HG02970 (cell line): ENCODE data around the gene PGR.

ENCODE experiments used
- ATAC-seq: cut with Tn5 transposase; IDR thresholded peaks from one replicate; pipeline ENCODE4 v1.9.1; 2021; ENCODE audit warnings: mild to moderate bottlenecking, moderate library complexity, moderate number of reproducible peaks; ENCODE audit not compliant: unreplicated experiment, low FRiP score

The PGR gene

DNA sequence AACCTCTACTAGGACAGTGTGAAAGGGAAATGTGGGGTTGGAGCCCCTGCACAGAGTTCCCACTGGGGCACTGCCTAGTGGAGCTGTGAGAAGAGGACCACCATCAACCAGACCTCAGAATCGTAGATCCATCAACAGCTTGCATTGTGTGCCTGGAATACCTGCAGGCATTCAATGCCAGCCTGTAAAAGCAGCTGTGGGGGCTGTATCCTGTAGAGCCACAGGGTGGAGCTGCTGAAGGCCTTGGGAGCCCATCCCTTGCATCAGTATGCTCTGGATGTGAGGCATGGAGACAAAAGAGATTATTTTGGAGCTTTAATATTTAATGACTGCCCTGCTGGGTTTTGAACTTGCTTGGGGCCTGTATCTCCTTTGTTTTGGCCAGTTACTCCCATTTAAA lies 46.3 kb downstream of the PGR start:
- no peak for ATAC-seq

DNA sequence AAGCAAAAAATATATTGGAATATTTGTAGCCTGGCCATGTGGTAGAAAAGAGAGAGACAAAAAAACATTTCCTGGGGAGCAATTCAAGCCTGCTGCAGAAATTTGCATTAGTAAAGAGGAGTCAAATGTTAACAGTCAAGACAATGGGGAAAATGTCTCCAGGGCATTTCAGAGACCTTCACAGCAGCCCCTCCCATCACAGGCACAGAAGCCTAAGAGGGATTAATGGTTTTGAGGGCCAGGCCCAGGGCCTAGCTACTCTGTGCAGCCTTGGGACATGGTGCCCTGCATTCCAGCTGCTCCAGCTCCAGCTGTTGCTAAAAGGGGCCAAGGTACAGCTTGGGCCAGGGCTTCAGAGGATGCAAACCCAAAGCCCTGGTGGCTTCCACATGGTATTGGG lies 46.8 kb downstream of the PGR start:
- ATAC-seq = no peak

DNA sequence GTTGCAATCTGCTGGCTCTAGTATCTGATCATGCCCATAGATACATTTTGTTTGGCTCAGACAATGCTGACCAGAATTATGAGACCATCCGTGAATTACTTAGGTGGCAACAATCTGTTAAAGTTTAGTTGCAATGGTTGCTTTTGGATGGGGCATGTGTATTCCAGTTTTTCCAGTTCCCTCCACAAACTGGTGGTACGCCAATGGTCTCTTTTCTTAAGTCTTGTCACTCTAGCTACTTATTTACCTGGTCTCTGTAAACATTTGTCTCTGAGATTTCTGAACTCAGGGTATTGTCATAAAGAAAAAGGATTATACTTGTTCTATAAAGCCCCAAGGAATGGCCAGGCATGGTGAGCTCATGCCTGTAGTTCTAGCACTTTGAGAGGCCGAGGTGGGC lies 65.9 kb downstream of the PGR start:
- ATAC-seq = no peak

DNA sequence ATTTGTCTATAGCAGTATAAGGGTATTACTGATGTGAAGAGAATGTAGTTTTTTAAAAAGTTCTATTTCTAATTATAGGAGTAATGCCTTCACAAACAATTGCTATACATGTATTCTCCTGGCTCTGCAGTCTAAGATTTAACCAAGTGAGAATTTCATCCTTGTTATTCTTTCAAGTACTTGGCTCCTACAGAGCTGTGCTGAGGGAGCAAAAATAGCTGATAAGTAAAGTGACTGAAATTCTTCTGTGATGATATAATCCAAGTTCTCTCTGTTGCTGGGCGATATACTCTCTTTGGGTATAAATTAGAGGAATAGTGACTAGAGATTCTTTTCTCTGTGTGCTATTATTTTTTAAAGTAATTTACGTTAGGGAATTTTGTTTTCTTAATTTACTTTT lies 68.0 kb downstream of the PGR start:
- ATAC-seq = no peak

DNA sequence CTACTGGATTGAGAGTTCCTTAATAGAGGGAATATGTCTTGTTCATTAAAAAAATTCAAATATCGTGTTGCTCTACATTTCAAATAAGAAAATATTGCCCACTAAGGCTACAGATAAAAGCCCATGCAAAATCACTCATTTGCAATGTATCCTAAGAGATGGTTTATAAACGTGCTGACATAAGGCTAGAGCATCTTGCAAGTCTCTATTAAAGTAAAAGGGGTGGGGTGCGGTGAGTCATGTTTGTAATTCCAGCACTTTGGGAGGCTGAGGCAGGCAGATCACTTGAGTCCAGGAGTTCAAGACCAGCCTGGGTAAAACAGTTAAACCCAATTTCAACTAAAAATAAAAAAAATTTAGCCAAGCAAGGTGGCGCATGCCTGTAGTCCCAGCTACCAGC lies 70.3 kb downstream of the PGR start:
- ATAC-seq = no peak

DNA sequence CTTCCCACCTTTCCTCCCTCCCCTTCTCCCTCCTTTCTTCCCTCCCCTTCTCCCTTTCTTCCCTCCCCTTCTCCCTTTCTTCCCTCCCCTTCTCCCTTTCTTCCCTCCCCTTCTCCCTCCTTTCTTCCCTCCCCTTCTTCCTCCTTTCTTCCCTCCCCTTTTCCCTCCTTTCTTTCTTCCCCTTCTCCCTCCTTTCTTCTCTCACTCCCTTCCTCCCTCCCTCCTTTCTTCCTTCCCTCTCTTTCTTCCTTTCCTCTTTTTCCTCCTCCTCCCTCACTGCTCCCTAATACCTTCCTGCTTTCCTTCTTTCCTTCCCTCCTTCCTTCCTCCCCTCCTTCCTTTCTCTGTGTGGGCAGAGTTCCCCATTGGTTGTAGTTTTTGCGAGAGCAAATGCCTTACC lies 76.1 kb downstream of the PGR start:
- ATAC-seq = no peak

DNA sequence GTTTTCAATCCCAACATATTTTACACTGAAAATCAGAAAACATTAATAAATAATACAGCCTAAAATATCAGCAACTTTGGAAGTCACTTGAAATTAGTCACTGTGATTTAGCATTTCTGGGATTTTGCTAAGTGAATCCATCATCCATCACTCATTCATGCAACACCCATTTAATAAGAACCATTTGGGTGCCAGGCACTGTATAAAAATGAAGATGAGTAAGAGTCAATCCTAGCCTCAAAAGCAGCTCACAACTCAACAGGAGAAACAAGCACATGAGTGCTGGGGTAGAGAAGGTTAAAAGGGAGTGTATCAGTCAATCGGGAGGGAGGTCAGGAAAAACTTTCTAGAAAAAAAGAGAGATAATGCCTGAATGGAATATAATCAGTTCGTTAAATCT lies 77.9 kb downstream of the PGR start:
- ATAC-seq = no peak

DNA sequence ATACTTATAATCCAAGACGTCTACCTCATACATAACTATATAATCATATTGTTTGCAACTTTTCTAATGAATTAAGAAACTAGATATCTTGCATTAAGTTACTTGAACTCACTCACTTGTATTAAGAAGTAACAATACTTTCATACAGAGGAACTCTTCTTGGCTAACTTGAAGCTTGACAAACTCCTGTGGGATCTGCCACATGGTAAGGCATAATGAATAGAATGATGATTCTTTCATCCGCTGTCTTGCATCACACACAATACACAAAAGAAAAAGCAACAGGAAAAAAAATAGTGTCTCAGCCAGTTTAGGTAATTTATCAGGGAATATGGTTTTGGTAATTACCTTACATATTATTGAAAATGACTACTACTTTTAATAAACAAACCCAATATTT lies 79.8 kb downstream of the PGR start:
- ATAC-seq = no peak

DNA sequence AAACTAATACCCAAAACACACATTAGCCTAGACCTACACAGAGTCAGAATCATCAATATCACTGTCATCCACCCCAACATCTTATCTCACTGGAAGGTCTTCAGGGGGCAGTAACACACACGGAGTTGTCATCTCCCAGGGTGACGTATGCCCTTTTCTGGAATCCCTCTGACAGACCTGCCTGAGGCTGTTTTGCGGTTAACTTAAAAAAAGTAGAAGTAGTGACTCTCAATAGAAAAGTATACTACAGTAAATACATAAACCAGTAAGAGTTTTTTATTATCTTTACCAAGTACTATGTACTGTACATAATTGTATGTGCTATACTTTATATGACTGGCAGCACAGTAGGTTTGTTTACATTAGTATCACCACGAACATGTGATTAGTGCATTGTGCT lies 80.5 kb downstream of the PGR start:
- ATAC-seq = no peak

DNA sequence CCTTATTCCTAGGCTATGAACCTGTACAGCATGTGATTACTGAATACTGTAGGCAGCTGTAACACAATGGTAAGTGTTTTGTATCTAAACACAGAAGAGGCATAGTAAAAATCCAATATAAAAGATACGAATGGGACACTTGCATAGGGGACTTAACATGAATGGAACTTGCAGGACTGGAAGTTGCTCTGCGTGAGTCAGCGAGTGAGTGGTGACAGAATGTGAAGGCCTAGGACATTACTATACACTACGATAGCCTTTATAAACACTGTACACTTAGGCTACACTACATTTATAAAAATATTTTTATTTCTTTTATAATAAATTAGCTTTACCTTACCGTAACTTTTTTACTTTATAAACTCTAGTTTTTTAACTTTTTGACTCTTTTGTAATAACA lies 81.1 kb downstream of the PGR start:
- ATAC-seq = no peak

DNA sequence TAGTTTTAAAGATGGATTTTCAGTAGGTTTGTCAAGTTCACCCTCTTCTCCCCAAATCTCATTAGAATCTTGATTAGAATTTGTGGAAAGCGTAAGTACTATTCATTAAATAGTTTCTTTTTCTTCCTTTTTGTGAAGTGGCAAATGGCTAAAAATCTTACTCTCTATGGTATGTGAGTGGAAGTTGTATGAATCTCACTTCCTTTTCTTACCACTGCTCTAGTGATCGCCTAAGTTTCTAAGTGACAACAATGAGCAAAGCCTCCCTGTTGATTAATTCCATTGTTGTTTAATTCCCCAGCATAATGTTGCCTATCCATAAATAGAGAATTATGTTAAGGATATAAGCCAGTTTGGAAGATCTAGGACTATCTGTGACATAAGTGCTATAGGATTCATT lies 82.7 kb downstream of the PGR start:
- ATAC-seq = no peak

DNA sequence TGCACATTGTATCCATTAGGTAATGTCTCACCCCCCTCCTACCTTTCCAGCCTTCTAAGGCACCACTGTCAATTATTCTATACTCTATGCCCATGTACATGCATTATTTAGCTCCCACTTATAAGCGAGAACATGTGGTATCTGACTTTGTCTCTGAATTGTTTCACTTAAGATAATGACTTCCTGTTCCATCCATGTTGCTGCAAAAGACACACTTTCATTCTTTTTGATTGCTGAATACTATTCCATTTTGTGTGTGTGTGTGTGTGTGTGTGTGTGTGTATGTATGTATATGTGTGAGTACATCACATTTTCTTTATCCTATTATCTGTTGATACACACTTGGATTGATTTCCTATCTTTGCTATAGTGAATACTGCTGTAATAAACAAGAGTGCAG lies 84.2 kb downstream of the PGR start:
- no peak for ATAC-seq

DNA sequence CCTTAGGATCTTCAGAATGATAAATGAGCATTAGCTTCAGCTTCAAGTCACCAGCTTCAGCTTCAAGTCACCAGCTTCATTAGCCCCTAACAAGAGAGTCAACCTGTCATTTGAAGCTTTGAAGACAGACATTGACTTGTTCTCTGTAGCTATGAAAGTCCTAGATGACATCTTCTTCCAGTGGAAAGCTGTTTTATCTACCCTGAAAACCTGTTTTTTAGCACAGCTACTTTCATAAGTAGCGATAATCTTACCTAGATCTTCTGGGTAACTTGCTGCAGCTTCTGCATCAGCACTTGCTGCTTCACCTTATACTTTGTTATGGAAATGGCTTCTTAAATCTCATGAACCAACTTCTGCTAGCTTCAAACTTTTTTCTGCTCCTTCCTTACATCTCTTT lies 85.7 kb downstream of the PGR start:
- ATAC-seq = no peak

DNA sequence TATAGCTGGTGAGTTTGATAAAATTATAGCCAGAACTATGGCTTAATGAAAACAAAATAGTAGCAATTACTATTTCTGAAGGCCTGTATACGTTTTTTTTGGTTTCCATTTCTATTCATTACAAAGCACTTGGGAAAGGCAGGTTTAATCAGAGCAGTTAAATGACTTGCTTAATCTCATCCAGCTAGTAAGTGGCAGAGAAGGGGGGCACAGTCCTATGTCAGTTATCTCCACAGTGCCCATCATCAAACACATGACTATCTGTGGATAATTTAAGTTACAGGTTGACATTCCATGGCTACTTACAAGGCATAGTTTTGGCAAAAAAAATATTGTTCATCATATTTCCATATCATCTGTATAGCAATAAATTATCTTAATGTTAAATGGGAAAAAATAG lies 93.7 kb downstream of the PGR start:
- ATAC-seq = no peak

DNA sequence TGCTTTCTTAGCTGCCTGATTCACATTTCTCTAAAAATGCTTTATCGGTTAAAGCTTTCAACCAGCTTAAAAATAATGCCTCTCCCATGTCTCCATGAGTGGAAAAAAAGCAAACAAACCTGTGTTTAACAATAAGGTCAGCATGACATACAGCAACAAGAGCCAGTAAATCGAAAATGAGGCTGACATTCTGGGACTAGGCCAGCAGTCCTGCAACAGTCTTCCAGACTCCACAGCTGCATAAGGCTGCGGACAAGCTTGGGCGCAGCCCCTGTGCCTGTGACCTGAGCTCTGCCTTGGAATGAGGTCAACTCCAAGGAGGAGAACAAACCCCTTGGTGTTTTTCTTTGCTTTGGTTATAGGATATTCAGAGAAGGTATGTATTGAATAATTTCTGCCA lies 95.5 kb downstream of the PGR start:
- ATAC-seq = no peak

DNA sequence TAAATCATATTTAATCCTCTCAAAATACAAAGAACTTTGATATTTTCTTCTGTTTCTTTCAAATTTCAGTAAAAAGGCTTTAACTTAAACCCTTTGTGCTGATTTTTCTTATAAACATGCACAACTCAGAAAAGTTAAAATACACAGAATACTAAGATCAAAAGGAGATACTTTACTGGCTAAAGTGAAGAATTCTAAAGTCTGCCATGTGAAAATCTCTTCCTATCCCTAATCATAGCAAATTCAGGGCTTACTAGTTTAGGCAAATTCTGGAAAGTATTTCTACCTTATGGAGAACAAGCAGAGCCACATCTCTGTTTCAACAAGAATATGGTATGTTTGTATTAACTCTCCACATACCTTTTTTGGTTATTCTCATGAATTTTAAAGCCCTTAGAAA lies 96.6 kb downstream of the PGR start:
- ATAC-seq = no peak

DNA sequence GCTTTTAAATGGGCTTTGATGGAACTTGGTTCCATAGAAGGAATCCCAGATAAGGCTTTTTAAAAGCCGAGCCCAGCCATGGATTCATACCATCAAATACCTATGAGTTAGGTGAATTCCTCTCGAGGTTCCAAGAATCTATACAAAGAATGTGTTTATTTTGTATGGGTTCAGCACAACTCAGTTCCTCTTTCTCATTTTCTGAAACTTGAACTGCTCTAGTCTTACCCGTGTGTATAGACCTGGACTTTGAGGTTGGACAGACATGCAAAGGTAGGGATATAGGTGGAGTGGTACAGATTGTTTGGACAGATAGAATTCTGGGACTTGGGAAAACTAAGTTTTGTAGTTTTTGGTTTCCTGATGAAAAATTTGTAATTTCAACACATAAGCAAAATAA lies 97.9 kb downstream of the PGR start:
- ATAC-seq = no peak

DNA sequence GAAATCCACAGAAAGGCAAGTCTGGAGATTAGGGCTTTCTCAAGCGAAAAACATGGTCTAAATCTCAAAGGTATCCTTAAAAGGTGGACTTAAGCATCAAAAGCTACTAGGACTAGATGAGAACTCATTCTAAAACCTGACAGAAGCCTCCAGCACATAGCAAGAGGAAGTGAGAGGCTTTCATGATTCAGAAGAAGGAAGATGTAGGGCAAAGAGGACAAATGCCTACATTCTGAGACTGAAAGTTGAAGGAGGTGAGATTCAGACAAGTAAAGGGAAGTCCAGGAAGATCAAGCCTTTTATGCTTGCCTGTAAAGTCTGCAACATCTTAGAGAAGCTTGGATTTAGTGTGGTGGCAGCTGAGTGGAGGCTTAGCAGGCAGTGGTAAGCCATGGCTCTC lies 98.9 kb downstream of the PGR start:
- no peak for ATAC-seq

DNA sequence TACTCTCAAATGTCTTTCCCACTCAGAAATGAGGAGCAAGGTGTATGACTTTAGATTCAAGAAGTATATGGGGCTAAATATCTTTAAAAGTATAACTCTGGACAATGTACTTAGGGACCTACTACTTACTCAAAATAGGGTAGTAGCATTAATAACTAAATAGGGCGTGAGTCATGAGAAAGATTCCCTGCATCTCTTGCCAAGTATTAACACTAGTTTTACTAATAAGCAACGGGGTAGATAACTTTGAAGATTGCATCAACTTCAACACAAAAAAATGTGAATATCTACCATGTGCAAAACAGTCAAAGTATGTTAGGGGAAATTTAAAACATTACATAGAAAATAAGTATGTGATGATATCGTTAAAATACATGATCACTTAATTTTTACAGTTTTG lies 99.6 kb downstream of the PGR start:
- no peak for ATAC-seq

DNA sequence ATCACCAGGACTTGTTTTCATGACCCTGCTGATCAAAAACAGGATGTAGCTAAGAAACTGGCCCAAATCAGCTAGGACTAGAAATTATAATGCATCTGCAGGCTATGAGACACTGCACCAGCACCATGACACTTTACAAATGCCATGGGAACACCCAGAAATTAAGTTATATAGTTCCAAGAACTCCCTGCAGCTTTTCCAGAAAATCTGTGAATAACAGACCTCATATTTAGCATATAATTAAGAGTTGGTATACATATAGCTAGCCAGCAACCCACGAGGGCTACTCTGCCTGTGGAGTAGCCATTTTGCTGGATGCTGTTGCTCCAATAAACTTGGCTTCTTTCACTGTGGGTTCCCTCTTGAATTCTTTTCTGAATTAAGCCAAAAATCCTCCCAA lies 101.0 kb downstream of the PGR start:
- no peak for ATAC-seq

DNA sequence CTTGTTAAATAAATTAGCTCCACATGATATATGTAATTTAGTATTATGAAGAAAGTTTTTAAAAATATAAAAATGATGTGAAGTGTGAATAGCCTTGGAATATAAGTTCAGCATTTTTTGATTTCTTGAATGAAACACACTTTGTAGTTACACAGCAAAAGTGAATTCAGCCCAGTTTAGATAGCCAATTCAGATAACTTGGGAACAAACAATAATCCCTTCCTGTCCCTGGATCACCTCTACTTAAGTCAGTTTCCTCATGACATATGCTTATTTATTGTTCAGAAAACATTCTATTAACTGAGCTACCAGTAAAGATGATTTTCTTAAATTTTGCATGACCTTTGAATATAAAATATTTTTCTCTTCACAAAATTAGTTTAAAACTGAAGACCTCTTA lies 107.4 kb downstream of the PGR start:
- ATAC-seq = no peak

DNA sequence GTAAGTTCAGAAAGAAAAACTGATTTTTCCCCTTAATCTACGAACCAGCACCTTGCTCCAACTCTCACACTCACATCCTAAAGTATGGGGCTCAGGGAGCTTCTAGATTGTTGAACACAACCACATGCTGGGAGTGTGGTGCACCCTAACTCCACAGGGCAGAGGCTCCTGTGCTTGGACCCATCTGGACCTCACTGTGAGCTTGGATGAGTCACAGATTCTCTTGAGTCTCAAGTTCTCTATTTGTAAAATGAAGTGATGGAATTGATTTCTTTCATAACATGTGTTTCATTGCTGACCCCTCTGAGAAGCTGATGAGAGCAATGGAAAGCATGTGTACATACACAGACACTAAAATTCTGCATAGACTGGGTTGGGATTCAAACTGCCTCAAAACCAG lies 109.7 kb downstream of the PGR start:
- no peak for ATAC-seq

DNA sequence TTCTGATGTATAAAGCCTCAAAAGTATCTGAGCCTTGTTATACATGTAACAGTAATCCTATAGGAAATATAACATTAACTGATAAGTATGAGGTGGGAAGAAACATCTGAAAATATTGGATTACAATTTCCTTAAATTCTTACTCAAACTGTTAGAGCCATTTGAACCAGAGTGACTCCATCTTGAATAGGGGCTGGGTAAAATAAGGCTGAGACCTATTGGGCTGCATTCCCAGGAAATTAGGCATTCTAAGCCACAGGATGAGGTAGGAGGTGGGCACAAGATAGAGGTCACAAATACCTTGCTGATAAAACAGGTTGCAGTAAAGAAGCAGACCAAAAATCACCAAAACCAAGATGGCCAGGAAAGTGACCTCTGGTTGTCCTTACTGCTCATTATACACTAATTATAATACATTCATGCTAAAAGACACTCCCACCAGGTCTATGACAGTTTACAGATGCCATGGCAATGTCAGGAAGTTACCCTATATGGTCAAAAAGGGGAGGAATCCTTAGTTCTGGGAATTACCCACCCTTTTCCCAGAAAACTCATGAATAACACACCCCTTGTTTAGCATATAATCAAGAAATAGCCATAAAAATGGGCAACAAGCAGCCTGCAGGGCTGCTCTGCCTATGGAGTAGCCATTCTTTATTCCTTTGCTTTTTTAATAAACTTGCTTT lies 114.9 kb downstream of the PGR start:
- no peak for ATAC-seq
